Activated CD8-positive, alpha-beta memory T cell treated with anti-CD3 and anti-CD28 coated beads for 24 hours (primary cell): ENCODE data around the gene TDG.
"Not testable (repeated sequence)": the region's sequence is repeated elsewhere in the genome, so short reads cannot be mapped to it uniquely, and the experiment has no call there.

Experiments used
- DNase-seq: peaks from one replicate; pipeline ENCODE4 v3.0.0-alpha.2; 2020

Gene TDG

DNA sequence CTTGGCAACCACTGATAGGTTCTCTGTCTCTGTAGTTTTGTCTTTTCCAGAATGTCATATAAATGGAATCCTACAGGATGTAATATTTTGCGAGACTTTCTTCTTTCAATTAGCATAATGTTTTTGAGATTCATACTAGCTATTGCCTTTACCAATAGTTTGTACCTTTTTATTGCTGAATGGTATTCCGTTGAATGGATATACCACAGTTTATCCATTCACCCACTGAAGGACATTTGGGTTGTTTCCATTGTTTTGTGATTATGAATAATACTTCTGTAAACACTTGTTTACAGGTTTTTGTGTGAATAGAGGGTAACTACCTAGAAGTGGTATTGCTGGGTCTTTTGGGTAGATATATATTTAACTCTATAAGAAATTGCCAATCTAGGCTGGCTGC is 58.0 kb downstream of the TDG start:
- DNase-seq: no peak

DNA sequence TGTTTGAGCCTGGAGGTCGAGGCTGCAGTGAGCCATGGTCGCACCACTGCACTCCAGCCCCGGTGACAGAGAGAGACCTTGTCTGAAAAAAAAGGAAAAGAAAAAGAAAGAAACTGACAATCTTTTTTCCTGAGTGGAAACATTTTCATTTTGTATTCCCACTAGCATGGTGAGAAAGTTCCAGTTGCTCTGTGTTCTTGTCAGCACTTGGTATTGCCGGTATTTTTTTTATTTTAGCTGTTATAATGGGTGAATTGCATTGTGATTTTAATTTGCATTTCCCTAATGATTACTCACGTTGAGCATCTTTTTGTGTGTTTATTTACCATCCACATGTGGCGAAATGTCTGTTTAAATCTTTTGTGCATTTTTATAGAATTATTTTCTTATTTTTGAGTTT is 58.7 kb downstream of the TDG start:
- no peak for DNase-seq

DNA sequence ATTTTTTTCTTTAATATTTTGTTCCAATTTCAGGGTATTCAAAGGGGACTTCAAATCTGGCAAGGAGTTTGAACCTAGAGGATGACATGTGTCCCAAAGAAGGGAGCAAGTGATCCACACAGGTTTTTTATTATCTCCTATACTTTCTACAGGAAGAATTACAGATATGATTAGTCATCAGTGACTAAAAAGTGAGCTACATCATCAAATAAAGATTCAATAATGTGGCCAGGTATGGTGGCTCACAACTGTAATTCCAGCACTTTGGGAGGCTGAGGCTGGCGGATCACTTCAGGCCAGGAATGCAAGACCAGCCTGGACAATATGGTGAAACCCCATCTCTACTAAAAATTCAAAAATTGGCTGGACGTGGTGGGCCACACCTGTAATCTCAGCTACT is 60.1 kb downstream of the TDG start:
- no peak for DNase-seq

DNA sequence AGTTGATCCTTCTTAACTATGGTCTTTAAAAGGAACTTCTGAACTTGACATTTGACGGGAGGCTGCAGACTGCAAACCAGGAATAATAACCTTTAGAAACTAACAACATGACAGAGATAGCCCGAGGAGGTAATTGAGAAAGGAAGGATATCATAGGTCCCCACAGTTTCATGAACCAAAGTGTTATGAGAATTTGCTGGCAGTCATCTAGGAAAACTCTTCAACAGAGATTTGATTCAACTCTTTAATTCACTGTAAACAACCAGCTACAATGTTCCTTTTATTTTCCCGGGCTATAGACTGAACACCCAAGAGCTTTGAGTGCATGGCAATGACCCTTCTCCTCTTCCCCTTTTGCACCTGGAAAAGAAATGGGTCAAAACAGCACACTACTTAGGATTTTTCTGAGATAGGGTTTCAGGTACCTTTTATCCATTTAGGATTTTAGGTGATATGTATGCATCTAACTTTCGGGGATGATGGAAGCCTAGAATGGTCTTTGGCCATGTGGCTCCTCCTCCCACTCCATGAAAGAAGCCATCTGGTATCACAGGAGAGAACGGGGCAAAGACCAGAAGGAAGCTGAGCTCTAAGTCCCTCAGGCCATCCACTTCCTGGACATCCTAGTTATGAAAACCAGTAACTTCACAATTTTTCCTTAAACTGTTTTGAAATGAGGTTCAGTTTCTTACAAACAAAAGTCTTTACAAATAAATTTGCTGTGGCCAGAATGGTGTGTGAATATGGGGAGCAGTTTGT is 61.3 kb downstream of the TDG start:
- no peak for DNase-seq

DNA sequence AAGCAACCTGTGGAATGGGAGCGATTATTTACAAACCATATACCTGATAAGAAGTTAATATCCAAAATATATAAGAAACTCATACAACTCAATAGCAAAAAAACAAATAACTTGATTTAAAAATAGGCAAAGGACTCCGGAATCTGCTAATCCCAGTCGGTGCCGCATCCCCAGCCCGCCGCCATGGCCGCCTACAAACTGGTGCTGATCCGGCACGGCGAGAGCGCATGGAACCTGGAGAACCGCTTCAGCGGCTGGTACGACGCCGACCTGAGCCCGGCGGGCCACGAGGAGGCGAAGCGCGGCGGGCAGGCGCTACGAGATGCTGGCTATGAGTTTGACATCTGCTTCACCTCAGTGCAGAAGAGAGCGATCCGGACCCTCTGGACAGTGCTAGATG is 64.9 kb downstream of the TDG start:
- DNase-seq: not testable (repeated sequence)

DNA sequence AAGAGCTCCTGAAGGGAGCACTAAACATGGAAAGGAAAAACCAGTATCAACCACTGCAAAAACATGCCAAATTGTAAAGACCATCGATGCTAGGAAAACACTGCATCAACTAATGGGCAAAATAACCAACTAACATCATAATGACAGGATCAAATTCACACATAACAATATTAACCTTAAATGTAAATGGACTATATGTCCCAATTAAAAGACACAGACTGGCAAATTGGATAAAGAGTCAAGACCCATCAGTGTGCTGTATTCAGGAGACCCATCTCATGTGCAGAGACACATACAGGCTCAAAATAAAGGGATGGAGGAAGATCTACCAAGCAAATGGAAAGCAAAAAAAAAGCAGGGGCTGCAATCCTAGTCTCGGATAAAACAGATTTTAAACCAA is 70.5 kb downstream of the TDG start:
- not testable (repeated sequence) for DNase-seq
